ENCODE measurements around the gene ASIC3. TPM values are rescaled to one million over a fixed set of nuclear protein-coding genes. Genes with fewer than 3 reads are reported as not detected.

Gene ASIC3
- total RNA-seq, 1 donor from 2014 or later = under 0.01 TPM

GRCh38 chr7:151058781-151059366, 10.5 kb downstream of the ASIC3 start:
- no peaks in the 10 kb centered on the region for H3K27me3 ChIP-seq (ENCODE audit: control insufficient read depth, insufficient read depth, low read length)
- peak overlapping the region; percentile 48 for H3K4me3 ChIP-seq (ENCODE audit: low read depth, low read length)
- DNase-seq (ENCODE audit: low read depth) = no peak
- TF ChIP-seq CTCF (IDR thresholded peaks at IDR 0.05; ENCODE audit: insufficient read depth, low read length, severe bottlenecking) = no peak
- H3K36me3 ChIP-seq (ENCODE audit: control insufficient read depth, insufficient read depth, low read length) = peaks cover 2% of the 10 kb centered on the region
- FAIRE-seq = no peak

DNA sequence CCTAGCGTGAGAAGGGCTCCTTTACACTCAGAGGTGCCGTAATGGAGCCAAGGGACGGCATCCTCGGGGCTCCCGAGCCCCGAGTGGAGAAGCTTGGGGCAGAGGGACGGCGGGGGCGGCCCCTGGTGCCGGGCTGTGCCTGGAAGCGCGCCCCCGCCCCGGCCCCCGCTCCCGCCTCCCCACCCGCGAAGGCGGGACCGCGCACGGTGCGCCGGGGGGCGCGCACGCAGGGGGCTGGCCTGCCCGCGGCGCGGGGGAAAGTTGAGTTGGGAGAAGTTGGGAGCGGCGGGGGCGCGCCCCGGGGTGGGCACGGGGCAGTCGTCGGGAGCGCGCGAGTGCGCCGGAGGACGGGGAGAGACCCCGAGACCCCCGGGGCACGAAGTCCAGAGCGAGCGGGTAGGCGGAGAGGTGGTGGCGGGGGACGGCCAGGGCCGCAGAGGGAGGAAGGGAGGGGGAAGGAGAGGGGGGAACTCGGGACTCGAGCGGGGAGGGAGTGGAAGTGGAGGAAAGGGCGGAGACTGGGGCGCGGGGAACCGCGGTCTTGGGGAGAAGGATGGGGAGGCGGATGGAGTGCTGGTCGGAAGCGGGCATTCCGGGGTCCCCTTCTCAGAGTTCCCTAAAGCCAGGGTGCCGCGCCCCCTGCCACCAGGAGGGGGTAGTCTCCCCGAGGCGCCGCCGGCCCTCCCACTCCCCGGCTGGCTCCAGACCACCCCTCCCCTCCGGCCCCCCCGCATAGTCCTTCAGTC, 11.2 kb downstream of the ASIC3 start, which contains the start of gene SLC4A2:
SLC4A2 (plus strand) TSS at position 223 of the 746 bp plus-strand sequence. CDS start 2,399 bp downstream, outside the sequence.
- Histone ChIP-seq H3K27me3 (ENCODE audit: control insufficient read depth, insufficient read depth, low read length) (no peaks in the 10 kb centered on the region), H3K36me3 (ENCODE audit: control insufficient read depth, insufficient read depth, low read length) (peaks cover 4% of the 10 kb centered on the region), H3K4me3 (ENCODE audit: low read depth, low read length) (peak within 1 kb of the TSS; percentile 48)
- DNase-seq (ENCODE audit: low read depth) = no peak
- peak; percentile 50 for TF ChIP-seq CTCF (IDR thresholded peaks at IDR 0.05; ENCODE audit: insufficient read depth, low read length, severe bottlenecking)
- no peak for FAIRE-seq

GRCh38 chr7:151060113-151060415, 11.7 kb downstream of the ASIC3 start:
- TF ChIP-seq CTCF (IDR thresholded peaks at IDR 0.05; ENCODE audit: insufficient read depth, low read length, severe bottlenecking) = no peak
- peaks cover 8% of the 10 kb centered on the region for H3K36me3 ChIP-seq (ENCODE audit: control insufficient read depth, insufficient read depth, low read length)
- no peak for FAIRE-seq
- DNase-seq (ENCODE audit: low read depth) = no peak
- H3K27me3 ChIP-seq (ENCODE audit: control insufficient read depth, insufficient read depth, low read length) = no peaks in the 10 kb centered on the region
- peak overlapping the region; percentile 48 for H3K4me3 ChIP-seq (ENCODE audit: low read depth, low read length)

- no peak for FAIRE-seq
- Histone ChIP-seq H3K4me3 (ENCODE audit: low read depth, low read length) (peak overlapping the region; percentile 48), H3K36me3 (ENCODE audit: control insufficient read depth, insufficient read depth, low read length) (peaks cover 10% of the 10 kb centered on the region), H3K27me3 (ENCODE audit: control insufficient read depth, insufficient read depth, low read length) (no peaks in the 10 kb centered on the region)
- DNase-seq (ENCODE audit: low read depth) = no peak
- no peak for TF ChIP-seq CTCF (IDR thresholded peaks at IDR 0.05; ENCODE audit: insufficient read depth, low read length, severe bottlenecking)
These were observed 12.3 kb downstream of the ASIC3 start for GRCh38 chr7:151060416-151061212.

DNA sequence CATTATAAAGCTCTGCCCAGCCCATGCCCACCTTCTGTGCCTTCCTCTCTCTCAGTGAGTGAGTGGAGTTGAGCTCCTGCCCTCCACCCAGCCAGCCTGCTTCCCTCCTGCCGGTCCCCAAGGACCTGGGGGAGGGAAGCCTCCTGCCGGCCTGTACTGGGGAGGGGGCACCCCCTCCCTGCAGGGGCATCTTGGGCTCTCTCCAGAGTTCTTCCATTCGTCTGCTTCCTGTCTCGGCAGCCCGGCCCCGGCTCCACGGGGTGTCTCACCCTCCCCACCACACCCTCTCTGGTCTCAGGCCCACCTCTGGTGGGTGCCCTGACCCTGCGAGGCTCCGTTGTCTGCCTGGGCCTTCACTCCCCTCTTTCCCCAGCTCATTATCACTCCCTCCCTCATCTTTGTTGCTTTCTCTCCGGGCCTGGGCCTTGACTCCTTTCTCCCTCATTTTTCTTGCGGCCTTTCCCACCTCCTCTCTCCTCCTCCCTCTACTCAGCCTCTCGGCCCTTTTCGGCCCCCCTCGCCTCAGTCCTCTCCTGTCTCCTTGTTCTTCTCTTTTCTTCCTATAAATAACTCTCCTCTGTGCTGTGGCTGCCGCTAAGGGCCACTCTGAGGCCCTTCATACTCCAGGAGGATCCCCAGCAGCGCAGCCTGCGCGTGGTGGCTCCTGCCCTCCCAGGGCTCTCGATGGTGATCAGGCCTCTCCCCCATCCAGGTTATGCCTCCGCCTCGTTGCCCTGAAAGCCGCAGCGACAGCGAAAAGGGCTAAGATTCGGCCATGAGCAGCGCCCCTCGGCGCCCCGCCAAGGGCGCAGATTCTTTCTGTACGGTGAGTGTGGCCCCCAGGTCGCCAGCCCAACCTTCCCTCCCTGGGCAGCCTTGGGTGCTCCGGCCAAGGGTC, 13.1 kb downstream of the ASIC3 start:
- no peak for TF ChIP-seq CTCF (IDR thresholded peaks at IDR 0.05; ENCODE audit: insufficient read depth, low read length, severe bottlenecking)
- no peak overlapping the region for H3K4me3 ChIP-seq (ENCODE audit: low read depth, low read length)
- DNase-seq (ENCODE audit: low read depth) = no peak
- no peak for FAIRE-seq
- peaks cover 14% of the 10 kb centered on the region for H3K36me3 ChIP-seq (ENCODE audit: control insufficient read depth, insufficient read depth, low read length)
- H3K27me3 ChIP-seq (ENCODE audit: control insufficient read depth, insufficient read depth, low read length) = no peaks in the 10 kb centered on the region
